HepG2 (cell line): ENCODE results near the gene MARCHF2. TPM values are rescaled to one million over a fixed set of nuclear protein-coding genes. Genes with fewer than 3 reads are reported as not detected.
A peak's percentile ranks its signal among the peaks of the same experiment; 100 is the strongest.

Experiments used
- IKZF1 ChIP-seq: fragments of 450-650 bp; IDR thresholded peaks from 2 replicates; pipeline ENCODE4 v1.7.1; 2016
- NCOA2 ChIP-seq: sonication (generic); formaldehyde crosslinking; IDR thresholded peaks from 2 replicates; pipeline ENCODE4 v1.8.0; 2022; ENCODE audit warnings: inconsistent platforms
- NONO ChIP-seq, 2 experiments: fragments of 450-650 bp in 1 of 2; sonication (generic) in 1 of 2; formaldehyde crosslinking in 1 of 2; IDR thresholded peaks in 1 of 2; conservative IDR thresholded peaks in 1 of 2; 2 replicates each; pipeline versions ENCODE4 v1.6.1 to v1.8.0; 2017 to 2022; ENCODE audit warnings: mild to moderate bottlenecking in 1 of 2, missing genetic modification reagents in 1 of 2, moderate library complexity in 1 of 2
- PITX1 ChIP-seq: sonication (generic); formaldehyde crosslinking; IDR thresholded peaks from 2 replicates; pipeline ENCODE4 v1.5.1; 2020; ENCODE audit warnings: mild to moderate bottlenecking, missing genetic modification reagents
- POLR2AphosphoS2 ChIP-seq: IDR thresholded peaks from 2 replicates; pipeline ENCODE4 v1.6.1; 2011; ENCODE audit warnings: low read depth, low read length, improper control_type of control experiment
- PPARG ChIP-seq: conservative IDR thresholded peaks from 2 replicates; pipeline ENCODE4 v1.6.1; 2016; ENCODE audit warnings: missing biosample characterization, missing genetic modification reagents
- RARA ChIP-seq: IDR thresholded peaks from 2 replicates; pipeline ENCODE4 v1.6.1; 2016; ENCODE audit warnings: missing genetic modification reagents, missing compliant biosample characterization
- YEATS2 ChIP-seq: sonication (generic); formaldehyde crosslinking; IDR thresholded peaks from 2 replicates; pipeline ENCODE4 v1.4.0; 2020; ENCODE audit warnings: missing genetic modification reagents, borderline replicate concordance
- ZNF850 ChIP-seq: sonication (generic); formaldehyde crosslinking; conservative IDR thresholded peaks from 2 replicates; pipeline ENCODE4 v1.9.0; 2021; ENCODE audit warnings: mild to moderate bottlenecking, missing genetic modification reagents
- polyA plus RNA-seq, 8 experiments: library from polyadenylated mRNA; depleted of rRNA in 3 of 8; stranded (reverse) in 7 of 8; unstranded in 1 of 8; fragments of >200 nt; fragmentation: Illumina TruSeq in 4 of 8; extraction: Trizol in 4 of 8; gene quantifications; 2 replicates each; pipeline versions ENCODE4 v1.2.1 to v1.2.3, GENCODE V29; 2011 to 2016; ENCODE audit warnings: low read depth in 4 of 8, missing spikeins in 1 of 8, mixed read lengths in 1 of 8; ENCODE audit not compliant: insufficient read depth in 1 of 8
- total RNA-seq, 5 experiments: library from RNA; depleted of rRNA; stranded (reverse); fragments of >200 nt; fragmentation: Illumina TruSeq; extraction: Trizol; gene quantifications; 2 replicates each; pipeline ENCODE4 v1.2.3, GENCODE V29; 2016; ENCODE audit warnings: low read depth in 1 of 5
- TF ChIP-seq, protein P1 (sequence below): sonication (generic); formaldehyde crosslinking; IDR thresholded peaks from 2 replicates; pipeline ENCODE4 v1.8.0; 2022; ENCODE audit warnings: mild to moderate bottlenecking, missing genetic modification reagents, moderate library complexity
- TF ChIP-seq, protein P2 (sequence below): sonication (generic); formaldehyde crosslinking; conservative IDR thresholded peaks from 2 replicates; pipeline ENCODE4 v1.4.0; 2020; ENCODE audit warnings: missing genetic modification reagents
- TF ChIP-seq, protein P3 (sequence below): sonication (generic); formaldehyde crosslinking; IDR thresholded peaks from 2 replicates; pipeline ENCODE4 v1.4.0; 2020; ENCODE audit warnings: missing genetic modification reagents
- TF ChIP-seq, protein P4 (sequence below): sonication (generic); formaldehyde crosslinking; IDR thresholded peaks from 2 replicates; pipeline ENCODE4 v1.4.0; 2020; ENCODE audit warnings: missing genetic modification reagents, borderline replicate concordance
- TF ChIP-seq, protein P5 (sequence below): sonication (generic); formaldehyde crosslinking; IDR thresholded peaks from 2 replicates; pipeline ENCODE4 v1.4.0; 2020; ENCODE audit warnings: mild to moderate bottlenecking, missing genetic modification reagents
- TF ChIP-seq, protein P6 (sequence below): sonication (generic); formaldehyde crosslinking; IDR thresholded peaks from 2 replicates; pipeline ENCODE4 v1.5.0; 2020; ENCODE audit warnings: mild to moderate bottlenecking, missing genetic modification reagents

The MARCHF2 gene
- total and polyA plus RNA-seq, 2 of the 13 experiments (the other 11 are each of a cell fraction or from before 2014, with no cell fraction given) = 12.7 to 13.0 TPM

DNA sequence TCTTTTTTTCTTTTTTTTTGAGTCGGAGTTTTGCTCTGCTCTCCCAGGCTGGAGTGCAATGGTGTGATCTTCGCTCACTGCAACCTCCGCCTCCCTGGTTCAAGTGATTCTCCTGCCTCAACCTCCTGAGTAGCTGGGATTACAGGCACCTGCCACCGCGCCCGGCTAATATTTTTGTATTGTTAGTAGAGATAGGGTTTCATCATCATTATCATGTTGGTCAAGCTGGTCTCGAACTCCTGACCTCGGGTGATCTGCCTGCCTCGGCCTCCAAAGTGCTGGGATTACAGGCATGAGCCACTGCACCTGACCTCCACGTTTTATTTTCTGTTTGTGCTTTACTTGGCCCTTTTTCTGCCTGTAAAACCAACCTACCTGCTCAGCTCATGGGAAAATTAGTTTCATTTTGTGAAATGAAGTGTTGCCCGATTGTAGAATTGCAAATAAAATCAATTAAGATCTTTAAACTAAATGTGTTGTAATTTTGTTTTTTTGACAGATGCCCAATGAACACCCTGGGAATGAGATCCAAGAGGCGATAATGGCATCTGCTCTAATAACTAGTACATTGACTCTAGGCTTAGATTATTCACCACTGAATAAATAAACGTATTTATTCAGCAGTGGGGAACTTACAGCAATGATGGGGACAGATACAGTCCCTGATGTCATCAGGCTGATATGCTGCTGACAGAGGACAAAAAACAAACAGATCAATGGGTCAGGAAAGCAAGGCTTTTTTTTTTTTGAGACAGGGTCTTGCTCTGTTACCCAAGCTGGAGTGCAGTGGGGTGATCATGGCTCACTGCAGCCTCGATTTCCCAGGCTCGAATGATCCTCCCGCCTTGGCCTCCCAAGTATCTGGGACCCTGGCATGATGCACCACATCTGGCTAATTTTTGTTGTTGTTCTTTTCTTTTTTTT is 25.2 kb upstream of the MARCHF2 start (continued):
- TF ChIP-seq, protein P1, sequence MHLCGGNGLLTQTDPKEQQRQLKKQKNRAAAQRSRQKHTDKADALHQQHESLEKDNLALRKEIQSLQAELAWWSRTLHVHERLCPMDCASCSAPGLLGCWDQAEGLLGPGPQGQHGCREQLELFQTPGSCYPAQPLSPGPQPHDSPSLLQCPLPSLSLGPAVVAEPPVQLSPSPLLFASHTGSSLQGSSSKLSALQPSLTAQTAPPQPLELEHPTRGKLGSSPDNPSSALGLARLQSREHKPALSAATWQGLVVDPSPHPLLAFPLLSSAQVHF (CRISPR knock-in tag) = 0 out of 2 replicates have a peak, but pooled peaks have one; percentile 26
- TF ChIP-seq YEATS2 (CRISPR knock-in tag) = peak; percentile 64; the same call in 1 of the 2 replicates
- TF ChIP-seq IKZF1 = no peak
- TF ChIP-seq, protein P2, sequence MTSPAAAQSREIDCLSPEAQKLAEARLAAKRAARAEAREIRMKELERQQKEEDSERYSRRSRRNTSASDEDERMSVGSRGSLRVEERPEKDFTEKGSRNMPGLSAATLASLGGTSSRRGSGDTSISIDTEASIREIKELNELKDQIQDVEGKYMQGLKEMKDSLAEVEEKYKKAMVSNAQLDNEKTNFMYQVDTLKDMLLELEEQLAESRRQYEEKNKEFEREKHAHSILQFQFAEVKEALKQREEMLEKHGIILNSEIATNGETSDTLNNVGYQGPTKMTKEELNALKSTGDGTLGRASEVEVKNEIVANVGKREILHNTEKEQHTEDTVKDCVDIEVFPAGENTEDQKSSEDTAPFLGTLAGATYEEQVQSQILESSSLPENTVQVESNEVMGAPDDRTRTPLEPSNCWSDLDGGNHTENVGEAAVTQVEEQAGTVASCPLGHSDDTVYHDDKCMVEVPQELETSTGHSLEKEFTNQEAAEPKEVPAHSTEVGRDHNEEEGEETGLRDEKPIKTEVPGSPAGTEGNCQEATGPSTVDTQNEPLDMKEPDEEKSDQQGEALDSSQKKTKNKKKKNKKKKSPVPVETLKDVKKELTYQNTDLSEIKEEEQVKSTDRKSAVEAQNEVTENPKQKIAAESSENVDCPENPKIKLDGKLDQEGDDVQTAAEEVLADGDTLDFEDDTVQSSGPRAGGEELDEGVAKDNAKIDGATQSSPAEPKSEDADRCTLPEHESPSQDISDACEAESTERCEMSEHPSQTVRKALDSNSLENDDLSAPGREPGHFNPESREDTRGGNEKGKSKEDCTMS (CRISPR knock-in tag) = no peak
- TF ChIP-seq, protein P3, sequence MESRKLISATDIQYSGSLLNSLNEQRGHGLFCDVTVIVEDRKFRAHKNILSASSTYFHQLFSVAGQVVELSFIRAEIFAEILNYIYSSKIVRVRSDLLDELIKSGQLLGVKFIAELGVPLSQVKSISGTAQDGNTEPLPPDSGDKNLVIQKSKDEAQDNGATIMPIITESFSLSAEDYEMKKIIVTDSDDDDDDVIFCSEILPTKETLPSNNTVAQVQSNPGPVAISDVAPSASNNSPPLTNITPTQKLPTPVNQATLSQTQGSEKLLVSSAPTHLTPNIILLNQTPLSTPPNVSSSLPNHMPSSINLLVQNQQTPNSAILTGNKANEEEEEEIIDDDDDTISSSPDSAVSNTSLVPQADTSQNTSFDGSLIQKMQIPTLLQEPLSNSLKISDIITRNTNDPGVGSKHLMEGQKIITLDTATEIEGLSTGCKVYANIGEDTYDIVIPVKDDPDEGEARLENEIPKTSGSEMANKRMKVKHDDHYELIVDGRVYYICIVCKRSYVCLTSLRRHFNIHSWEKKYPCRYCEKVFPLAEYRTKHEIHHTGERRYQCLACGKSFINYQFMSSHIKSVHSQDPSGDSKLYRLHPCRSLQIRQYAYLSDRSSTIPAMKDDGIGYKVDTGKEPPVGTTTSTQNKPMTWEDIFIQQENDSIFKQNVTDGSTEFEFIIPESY (CRISPR knock-in tag) = peak; percentile 49; the same call in 1 of the 2 replicates
- peak; percentile 92 for TF ChIP-seq RARA (CRISPR knock-in tag)
- TF ChIP-seq POLR2AphosphoS2 = no peak
- TF ChIP-seq, protein P4, sequence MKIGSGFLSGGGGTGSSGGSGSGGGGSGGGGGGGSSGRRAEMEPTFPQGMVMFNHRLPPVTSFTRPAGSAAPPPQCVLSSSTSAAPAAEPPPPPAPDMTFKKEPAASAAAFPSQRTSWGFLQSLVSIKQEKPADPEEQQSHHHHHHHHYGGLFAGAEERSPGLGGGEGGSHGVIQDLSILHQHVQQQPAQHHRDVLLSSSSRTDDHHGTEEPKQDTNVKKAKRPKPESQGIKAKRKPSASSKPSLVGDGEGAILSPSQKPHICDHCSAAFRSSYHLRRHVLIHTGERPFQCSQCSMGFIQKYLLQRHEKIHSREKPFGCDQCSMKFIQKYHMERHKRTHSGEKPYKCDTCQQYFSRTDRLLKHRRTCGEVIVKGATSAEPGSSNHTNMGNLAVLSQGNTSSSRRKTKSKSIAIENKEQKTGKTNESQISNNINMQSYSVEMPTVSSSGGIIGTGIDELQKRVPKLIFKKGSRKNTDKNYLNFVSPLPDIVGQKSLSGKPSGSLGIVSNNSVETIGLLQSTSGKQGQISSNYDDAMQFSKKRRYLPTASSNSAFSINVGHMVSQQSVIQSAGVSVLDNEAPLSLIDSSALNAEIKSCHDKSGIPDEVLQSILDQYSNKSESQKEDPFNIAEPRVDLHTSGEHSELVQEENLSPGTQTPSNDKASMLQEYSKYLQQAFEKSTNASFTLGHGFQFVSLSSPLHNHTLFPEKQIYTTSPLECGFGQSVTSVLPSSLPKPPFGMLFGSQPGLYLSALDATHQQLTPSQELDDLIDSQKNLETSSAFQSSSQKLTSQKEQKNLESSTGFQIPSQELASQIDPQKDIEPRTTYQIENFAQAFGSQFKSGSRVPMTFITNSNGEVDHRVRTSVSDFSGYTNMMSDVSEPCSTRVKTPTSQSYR (CRISPR knock-in tag) = 0 out of 2 replicates have a peak, but pooled peaks have one; percentile 25
- TF ChIP-seq NONO (IDR thresholded peaks at IDR 0.05) = no peak
- TF ChIP-seq NONO (CRISPR knock-in tag; conservative IDR thresholded peaks at IDR 0.05) = peak; percentile 85
- no peak for TF ChIP-seq ZNF850
- TF ChIP-seq, protein P5, sequence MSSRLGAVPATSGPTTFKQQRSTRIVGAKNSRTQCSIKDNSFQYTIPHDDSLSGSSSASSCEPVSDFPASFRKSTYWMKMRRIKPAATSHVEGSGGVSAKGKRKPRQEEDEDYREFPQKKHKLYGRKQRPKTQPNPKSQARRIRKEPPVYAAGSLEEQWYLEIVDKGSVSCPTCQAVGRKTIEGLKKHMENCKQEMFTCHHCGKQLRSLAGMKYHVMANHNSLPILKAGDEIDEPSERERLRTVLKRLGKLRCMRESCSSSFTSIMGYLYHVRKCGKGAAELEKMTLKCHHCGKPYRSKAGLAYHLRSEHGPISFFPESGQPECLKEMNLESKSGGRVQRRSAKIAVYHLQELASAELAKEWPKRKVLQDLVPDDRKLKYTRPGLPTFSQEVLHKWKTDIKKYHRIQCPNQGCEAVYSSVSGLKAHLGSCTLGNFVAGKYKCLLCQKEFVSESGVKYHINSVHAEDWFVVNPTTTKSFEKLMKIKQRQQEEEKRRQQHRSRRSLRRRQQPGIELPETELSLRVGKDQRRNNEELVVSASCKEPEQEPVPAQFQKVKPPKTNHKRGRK (CRISPR knock-in tag) = no peak
- peak; percentile 89 for TF ChIP-seq PPARG
- peak; percentile 97 for TF ChIP-seq PITX1 (CRISPR knock-in tag)
- TF ChIP-seq, protein P6, sequence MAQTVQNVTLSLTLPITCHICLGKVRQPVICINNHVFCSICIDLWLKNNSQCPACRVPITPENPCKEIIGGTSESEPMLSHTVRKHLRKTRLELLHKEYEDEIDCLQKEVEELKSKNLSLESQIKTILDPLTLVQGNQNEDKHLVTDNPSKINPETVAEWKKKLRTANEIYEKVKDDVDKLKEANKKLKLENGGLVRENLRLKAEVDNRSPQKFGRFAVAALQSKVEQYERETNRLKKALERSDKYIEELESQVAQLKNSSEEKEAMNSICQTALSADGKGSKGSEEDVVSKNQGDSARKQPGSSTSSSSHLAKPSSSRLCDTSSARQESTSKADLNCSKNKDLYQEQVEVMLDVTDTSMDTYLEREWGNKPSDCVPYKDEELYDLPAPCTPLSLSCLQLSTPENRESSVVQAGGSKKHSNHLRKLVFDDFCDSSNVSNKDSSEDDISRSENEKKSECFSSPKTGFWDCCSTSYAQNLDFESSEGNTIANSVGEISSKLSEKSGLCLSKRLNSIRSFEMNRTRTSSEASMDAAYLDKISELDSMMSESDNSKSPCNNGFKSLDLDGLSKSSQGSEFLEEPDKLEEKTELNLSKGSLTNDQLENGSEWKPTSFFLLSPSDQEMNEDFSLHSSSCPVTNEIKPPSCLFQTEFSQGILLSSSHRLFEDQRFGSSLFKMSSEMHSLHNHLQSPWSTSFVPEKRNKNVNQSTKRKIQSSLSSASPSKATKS (CRISPR knock-in tag) = peak; percentile 64; the same call in 1 of the 2 replicates
- TF ChIP-seq NCOA2 (CRISPR knock-in tag) = peak; percentile 85
